ENCODE results near the gene COQ4.
A peak's percentile ranks its signal among the peaks of the same experiment; 100 is the strongest.

The COQ4 gene

GRCh38 chr9:128342971-128343680 lies 20.5 kb downstream of the COQ4 start:
- DNase-seq: no peak

DNA sequence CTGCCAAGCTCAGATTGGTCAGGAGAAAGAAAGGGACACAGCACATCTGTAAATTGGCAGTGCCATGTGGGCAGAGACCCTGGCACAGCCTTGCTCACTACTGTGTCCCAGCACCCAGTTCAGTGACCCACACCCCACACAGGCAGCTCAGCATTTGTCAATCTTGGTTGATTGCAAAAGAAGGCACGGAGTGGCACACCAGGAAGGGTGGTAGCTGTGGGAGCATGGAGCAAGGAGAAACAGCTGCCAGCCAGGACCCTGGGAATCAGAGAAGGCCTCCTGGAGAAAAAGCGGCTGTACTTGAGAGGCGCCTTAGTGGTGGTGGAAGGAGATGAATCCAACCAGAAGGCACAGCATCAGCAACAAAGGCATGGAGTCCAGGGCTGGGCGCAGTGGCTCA lies 21.2 kb downstream of the COQ4 start:
- DNase-seq: no peak

DNA sequence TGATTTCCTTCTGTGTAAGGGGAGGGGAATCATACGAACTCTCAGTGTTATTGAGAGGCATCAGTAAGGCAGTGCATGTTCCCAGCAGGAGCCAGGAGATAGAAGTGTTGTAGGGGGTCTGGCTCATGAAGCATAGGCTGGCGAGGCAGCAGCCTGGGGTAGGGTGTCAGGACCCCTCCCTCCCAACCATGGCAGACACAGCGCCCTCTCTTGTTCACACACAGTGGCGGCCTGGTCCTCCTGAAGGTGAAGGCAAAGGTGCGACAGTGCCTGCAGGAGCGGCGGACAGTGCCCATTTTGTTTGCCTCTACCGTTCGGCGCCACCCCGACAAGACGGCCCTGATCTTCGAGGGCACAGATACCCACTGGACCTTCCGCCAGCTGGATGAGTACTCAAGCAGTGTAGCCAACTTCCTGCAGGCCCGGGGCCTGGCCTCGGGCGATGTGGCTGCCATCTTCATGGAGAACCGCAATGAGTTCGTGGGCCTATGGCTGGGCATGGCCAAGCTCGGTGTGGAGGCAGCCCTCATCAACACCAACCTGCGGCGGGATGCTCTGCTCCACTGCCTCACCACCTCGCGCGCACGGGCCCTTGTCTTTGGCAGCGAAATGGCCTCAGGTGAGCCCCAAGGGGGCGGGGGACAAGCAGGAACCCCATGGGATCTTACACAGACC lies 22.4 kb downstream of the COQ4 start:
- DNase-seq: no peak

DNA sequence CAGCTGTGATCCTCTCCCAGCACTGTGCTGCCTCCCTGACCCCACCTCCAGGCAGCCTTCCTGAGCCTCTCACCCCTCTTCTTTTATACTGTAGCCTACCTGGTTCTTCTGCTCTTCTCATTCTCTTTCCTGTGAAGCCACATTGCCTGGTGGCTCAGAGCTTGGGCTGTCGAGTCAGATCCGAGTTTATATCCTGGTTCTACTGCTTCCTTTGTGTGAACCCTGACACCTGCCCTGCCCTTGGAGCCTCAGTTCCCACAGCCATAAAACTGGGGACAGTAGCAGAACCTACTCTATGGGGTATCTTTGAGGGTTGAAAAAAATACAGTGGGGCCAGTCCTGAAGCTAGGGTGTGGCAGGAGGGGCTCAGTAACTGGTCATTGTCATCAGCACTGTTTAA lies 26.5 kb downstream of the COQ4 start:
- no peak for DNase-seq

DNA sequence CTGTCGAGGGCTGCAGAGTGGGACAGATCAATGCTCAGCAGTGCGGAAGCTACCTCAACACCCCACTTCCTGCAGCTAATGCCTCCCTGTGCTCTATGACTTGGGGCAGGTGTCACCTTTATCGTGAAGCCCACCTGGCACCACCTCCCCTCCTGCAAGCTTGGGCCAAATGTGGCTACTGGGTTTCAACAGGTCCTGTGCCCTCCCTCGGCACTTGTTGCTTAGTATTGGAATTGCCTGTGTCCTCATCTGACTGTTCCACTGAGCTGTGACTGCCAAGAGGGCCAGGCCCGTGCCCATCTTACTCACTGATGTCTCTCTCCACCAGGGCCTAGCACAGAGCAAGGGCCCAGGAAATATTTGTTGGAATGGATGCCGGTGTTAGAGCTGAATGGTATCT lies 27.1 kb downstream of the COQ4 start:
- no peak for DNase-seq

GRCh38 chr9:128355451-128355850 lies 32.8 kb downstream of the COQ4 start:
- no peak for DNase-seq

- DNase-seq: no peak
Measured at GRCh38 chr9:128358090-128358489, 35.5 kb downstream of the COQ4 start.

- no peak for DNase-seq
Measured at GRCh38 chr9:128358861-128359260, 36.2 kb downstream of the COQ4 start.

DNA sequence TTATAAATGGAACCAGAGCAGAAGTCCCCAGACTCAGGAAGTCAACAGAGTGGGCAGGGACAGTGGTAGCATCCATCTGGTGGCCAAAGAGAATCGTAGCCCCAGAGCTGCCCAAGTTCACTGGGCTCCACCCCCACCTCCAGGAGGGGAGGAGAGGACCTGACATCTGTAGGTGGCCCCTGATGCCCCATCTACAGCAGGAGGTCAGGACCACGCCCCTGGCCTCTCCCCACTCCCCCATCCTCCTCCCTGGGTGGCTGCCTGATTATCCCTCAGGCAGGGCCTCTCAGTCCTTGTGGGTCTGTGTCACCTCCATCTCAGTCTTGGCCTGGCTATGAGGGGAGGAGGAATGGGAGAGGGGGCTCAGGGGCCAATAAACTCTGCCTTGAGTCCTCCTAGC lies 38.2 kb downstream of the COQ4 start:
- DNase-seq: no peak

DNA sequence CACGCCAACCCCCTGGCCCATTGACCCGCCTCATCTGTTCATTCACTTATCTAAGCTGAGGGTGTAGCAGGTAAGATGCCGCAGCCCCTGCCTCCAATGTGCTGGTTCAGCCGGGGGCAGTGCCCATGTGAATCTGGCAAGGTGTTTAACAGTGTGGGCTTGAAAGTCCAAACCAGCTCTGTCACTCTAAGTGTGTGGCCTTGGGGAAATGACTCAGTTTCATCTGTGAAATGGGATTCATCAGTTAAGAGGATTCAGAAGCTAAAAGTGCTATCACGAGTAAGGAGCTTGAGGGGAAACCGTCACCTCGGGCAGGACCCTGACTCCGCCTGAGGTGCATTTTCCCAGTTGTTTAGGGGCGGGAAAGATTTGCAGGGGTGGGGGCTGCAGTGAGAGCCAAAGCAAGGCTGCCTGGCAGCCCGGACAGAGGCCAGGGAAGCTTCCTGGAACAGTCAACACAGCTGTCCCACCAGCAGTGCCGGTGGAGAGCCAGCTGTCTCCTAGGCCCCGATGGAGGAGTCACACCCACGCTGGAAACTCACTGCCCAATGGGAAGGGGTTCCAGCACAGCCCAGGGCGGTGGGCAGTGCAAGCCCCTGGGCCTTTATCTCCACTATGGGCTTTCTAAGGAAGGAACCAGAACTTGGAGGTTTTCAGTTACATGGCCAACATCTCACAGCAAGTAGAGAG lies 38.8 kb downstream of the COQ4 start:
- DNase-seq: peak; percentile 28

- peak; percentile 77 for DNase-seq
Measured at GRCh38 chr9:128361986-128362646, 39.5 kb downstream of the COQ4 start.

GRCh38 chr9:128362774-128363173 lies 40.1 kb downstream of the COQ4 start:
- no peak for DNase-seq

DNA sequence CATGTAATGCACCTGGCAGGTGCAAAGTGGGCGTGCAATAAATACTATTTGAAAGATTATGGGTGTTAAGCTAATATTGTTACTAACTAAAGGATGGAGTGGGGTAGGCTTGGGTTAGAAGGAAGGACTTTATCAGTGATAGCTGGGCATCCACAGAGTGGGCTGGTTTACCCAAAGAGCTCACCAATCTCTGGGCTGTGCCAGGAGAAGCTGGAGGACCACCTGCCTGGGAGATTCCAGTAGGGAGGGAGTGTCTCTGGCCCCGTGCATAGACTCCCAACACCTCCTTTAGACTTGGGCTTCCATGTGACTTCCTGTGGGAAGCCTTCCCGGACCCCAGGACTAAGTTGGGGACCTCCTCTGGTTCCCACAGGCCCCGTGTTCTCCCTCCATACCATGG lies 42.9 kb downstream of the COQ4 start:
- DNase-seq: no peak

DNA sequence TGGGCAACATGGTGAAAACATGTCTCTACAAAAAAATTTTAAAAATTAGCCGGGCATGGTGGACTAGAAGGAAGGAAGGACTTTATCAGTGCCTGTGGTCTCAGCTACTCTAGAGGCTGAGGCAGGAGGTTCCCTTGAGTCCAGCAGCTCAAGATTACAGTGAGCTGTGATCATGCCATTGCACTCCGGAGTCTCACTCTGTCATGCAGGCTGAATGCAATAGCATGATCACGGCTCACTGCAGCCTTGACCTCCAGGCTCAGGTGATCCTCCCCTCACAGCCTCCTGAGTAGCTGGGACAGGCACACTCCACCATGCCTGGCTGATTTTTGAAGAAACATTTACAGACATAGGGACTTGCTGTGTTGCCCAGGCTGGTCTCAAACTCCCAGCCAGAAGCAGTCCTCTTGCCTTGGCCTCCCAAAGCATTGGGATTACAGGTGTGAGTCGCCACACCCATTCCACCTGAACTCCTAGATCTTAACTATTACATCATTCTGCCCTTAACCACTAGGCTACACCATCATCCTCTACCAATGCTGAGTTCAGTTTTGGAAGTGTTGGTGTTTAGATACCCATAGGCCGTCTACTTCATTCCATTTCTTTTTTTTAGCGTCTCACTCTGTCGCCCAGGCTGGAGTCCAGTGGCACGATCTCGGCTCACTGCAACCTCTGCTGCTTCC lies 46.5 kb downstream of the COQ4 start:
- no peak for DNase-seq

DNA sequence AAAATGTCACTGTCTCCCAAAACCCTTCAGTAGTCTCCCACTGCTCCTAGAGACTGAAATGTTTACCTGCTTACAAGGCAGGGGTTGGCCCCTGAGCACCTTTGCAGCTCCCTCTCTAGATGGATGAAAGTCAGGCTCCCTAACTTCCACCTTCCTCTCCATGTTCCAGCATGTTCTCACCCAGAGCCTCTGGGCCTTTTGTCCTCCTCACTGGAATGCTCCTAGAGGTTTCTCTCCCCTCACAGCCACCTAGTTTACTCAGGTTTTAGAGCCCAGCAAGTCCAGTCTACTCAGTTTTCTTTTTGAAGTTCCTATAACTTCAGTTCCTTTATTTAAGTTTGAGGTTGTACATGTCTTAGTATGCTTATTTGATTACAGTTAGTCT lies 47.7 kb downstream of the COQ4 start:
- no peak for DNase-seq

GRCh38 chr9:128370752-128371629 lies 48.4 kb downstream of the COQ4 start, which contains the start of gene URM1:
TSS of gene URM1 (plus strand) at chr9:128371374. CDS start at chr9:128371381, 7 bp downstream.
- DNase-seq: peak; percentile 92

DNA sequence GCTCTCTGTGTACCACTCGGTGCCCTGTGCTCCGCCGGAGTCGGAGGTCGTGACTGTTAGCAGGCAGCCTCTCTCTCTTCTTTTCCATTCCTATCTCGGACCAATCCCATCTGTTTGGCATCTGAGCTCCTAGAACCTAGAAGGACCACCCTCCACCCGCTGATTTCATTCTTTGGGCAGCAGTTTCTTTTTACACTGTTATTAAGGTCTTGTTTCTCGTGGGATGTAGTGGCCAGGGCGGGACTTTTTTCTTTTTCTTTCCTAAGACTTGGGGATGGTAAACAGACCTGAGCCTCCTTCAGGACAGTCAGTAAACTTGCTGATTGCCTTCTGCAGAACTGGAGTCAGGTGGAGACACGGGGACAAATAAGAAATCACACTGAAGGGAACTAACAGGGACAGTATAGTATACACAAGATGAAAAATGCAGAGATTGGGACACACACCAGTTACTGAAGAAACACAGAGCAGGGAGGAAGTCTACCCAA lies 49.0 kb downstream of the COQ4 start:
- no peak for DNase-seq

GRCh38 chr9:128372188-128372641 lies 49.6 kb downstream of the COQ4 start:
- peak; percentile 5 for DNase-seq

DNA sequence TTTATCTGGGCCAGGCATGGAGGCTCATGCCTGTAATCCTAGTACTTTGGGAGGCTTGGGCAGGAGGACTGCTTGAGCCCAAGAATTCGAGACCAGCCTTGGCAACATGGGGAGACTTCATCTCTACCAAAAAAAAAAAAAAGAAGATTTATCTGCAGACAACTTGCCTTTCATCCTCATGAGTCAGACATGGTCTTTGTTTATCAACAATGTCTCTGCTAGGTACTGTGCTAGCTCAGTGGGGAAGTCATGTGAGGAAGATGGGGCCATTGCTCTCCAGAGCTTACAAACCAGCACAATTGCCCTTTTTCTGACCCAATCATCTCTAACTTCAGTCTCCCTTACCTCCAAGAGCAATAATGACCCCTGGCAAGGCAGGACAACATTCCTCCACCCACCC lies 50.1 kb downstream of the COQ4 start:
- no peak for DNase-seq

GRCh38 chr9:128374221-128374675 lies 51.6 kb downstream of the COQ4 start:
- DNase-seq: no peak

DNA sequence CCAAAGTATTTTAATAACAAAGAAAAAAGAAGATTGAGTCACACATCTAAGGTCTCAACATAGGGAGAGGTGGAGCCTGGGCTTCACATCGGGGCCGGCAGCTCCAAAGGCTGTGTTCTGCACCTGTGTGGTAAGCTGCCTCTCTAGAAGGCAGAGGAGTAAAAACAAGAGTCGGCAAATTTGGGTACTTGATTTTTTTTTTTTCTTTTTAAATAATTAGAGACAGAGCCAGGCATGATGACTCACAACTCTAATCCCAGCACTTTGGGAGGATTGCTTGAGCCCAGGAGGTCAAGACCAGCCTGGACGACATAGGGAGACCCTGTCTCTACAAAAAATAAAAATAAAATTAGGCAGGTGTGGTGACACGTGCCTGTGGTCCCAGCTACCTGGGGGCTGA lies 53.2 kb downstream of the COQ4 start:
- no peak for DNase-seq

DNA sequence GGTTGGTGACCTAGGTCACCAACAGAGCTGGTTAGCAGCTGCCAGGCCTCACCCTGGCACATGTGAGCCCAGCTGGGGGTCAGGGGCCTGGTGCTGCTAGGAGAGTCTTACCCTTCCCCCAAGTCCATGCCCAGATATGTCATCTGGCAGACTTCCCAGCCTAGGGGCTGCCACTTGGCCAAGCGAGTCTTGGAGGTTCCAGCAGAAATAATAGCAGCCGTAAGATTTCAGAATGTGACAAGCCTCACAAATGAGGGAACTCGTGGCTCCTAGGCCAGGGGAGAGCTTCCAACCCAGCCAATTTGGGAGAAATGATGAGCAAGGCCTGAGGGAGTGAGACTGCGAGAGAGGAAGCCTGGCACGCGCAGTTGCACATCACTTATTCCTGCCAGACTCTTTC lies 59.6 kb downstream of the COQ4 start:
- no peak for DNase-seq

Measured in NCI-H2029 (cell line).